Right cardiac atrium (tissue), 5 donors: ENCODE data around the gene OSBP. TPM values are rescaled to one million over a fixed set of nuclear protein-coding genes. Genes with fewer than 3 reads are reported as not detected.

Source experiments
- ATAC-seq, 2 donors: fragments of 200-7000 bp; cut with Tn5 transposase; one replicate each; pipeline versions ENCODE4 v1.8.0 to v1.9.1; 2020; ENCODE audit warnings: moderate library complexity in 2 of 2, mild to moderate bottlenecking in 1 of 2
- DNase-seq, 3 donors: peaks; one replicate each; pipeline ENCODE4 v3.0.0-alpha.2; 2020
- H3K27ac ChIP-seq: one replicate; pipeline ENCODE4 v1.5.1; 2013; ENCODE audit warnings: mild to moderate bottlenecking, low read length, control low read depth, moderate library complexity
- H3K27me3 ChIP-seq: one replicate; pipeline ENCODE4 v1.6.1; 2013; ENCODE audit not compliant: control insufficient read depth, insufficient read depth
- H3K4me1 ChIP-seq: one replicate; pipeline ENCODE4 v1.6.1; 2013; ENCODE audit warnings: low read length; ENCODE audit not compliant: control insufficient read depth, insufficient read depth
- H3K4me3 ChIP-seq: one replicate; pipeline ENCODE4 v1.5.1; 2013; ENCODE audit warnings: low read length, control low read depth
- H3K9me3 ChIP-seq: one replicate; pipeline ENCODE4 v1.6.1; 2013; ENCODE audit warnings: low read length; ENCODE audit not compliant: control insufficient read depth
- WGBS: extraction: QIAGEN DNeasy Blood & Tissue Kit; methylation state at CpG from one replicate; pipeline ENCODE4 v1.1.7; 2013; 5-methylcytosine and 5-hydroxymethylcytosine counted together
- intact Hi-C, 4 donors: fragments of 100-400 bp; cut with DNase I; formaldehyde crosslinking; loops; one replicate each; pipeline versions ENCODE4 v1.11.0 to v1.14.0; 2022 to 2023
- polyA plus RNA-seq: library from polyadenylated mRNA; stranded (reverse); fragments of 200-250 nt; gene quantifications from one replicate; pipeline ENCODE4 v1.2.3, GENCODE V29; 2013
- total RNA-seq, 4 donors: library from RNA; stranded (reverse); fragmentation: NEBNext Ultra II Directional; extraction: Animal tissue kit (Norgen Biotek cat#: 25700); gene quantifications; one replicate each; pipeline ENCODE4 v1.2.1, GENCODE V29; 2021
- donor health status: healthy with polysubstance abuse.
- donor health status: DM: no; HTN: yes; CAD: no.
- donor health status: DM: no; HTN: no; CAD: no.
- donor health status: DM: no; HTN: yes; CAD: no; lungs with severe emphysema.
- donor health status: DM: yes; HTN: yes; CAD: no.

The OSBP gene
- total and polyA plus RNA-seq, 5 donors: 16.2 to 40.6 (median 35.2) TPM

- DNase-seq: no peak
- no peak for ATAC-seq
- Histone ChIP-seq H3K27me3 (no peaks in the 10 kb centered on the region), H3K27ac (no peak overlapping the region), H3K9me3 (no peaks in the 10 kb centered on the region), H3K4me1 (peaks cover 10% of the 10 kb centered on the region), H3K4me3 (no peak overlapping the region)
- intact Hi-C loops: no loop called here
- WGBS: 93% methylated on average over 6 of the region's 6 CpGs
Observed at GRCh38 chr11:59607703-59608454, 7.7 kb downstream of the OSBP start.

- no peaks in the 10 kb centered on the region for H3K4me1 ChIP-seq
- ATAC-seq (no peak), DNase-seq (no peak)
- intact Hi-C loops: no loop called here
- H3K4me3 ChIP-seq: no peak overlapping the region
- no peak overlapping the region for H3K27ac ChIP-seq
- no peaks in the 10 kb centered on the region for H3K9me3 ChIP-seq
- H3K27me3 ChIP-seq: no peaks in the 10 kb centered on the region
- 96% methylated on average over 6 of the region's 6 CpGs for WGBS
Observed at GRCh38 chr11:59602432-59602831, 13.1 kb downstream of the OSBP start.

DNA sequence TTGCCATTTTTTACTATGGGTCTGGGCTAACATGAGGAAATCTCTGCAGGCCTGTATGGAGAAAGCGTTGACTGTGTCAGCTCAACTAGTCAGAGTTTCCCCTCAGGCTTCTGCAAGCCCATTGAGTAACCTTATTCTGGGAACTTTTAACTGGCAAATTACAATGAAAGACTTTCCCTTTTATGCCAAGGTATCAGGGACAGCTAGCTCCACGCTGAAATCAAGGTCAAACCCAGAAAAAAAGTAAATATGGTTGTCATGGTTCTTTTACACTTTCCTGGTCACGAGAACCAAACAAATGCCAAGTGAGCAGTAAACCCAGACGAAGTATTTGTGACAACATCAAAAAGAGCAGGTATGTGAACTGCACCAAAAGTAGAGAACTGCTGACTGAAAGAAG is 13.8 kb downstream of the OSBP start:
- no peak overlapping the region for H3K4me3 ChIP-seq
- 86% methylated on average over 4 of the region's 4 CpGs for WGBS
- ATAC-seq (no peak), DNase-seq (no peak)
- intact Hi-C loops: no loop called here
- no peaks in the 10 kb centered on the region for H3K4me1 ChIP-seq
- no peaks in the 10 kb centered on the region for H3K27me3 ChIP-seq
- no peak overlapping the region for H3K27ac ChIP-seq
- no peaks in the 10 kb centered on the region for H3K9me3 ChIP-seq

DNA sequence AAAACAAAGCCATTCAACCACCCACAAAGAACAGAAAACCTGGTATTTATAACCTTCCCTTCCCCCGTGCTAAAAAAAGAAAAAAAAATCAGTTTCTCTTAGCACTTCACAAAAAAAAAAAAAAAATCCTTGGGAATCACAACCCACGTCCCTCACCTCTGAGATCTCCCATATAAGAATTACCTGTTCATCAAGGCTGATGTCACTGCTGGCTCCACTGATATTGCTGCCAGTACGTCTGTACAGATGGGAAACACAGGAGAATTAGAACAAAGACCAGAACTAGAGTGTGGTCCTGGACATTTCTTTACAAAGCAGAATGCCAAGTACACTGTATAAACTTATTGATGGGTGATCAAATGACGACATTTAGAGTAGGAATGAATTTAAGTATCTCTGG is 14.9 kb downstream of the OSBP start:
- ATAC-seq: no peak
- Histone ChIP-seq H3K4me1 (no peaks in the 10 kb centered on the region), H3K27ac (no peak overlapping the region), H3K27me3 (no peaks in the 10 kb centered on the region), H3K9me3 (no peaks in the 10 kb centered on the region), H3K4me3 (no peak overlapping the region)
- intact Hi-C loops: no loop called here
- DNase-seq: no peak
- WGBS: 83% methylated on average over 4 of the region's 4 CpGs

- H3K4me1 ChIP-seq: no peaks in the 10 kb centered on the region
- H3K27me3 ChIP-seq: no peaks in the 10 kb centered on the region
- WGBS: 70% methylated on average over 2 of the region's 2 CpGs
- ATAC-seq (no peak), DNase-seq (no peak)
- no peak overlapping the region for H3K27ac ChIP-seq
- H3K4me3 ChIP-seq: no peak overlapping the region
- no peaks in the 10 kb centered on the region for H3K9me3 ChIP-seq
- intact Hi-C loops: no loop called here
Observed at GRCh38 chr11:59600234-59600633, 15.3 kb downstream of the OSBP start.

DNA sequence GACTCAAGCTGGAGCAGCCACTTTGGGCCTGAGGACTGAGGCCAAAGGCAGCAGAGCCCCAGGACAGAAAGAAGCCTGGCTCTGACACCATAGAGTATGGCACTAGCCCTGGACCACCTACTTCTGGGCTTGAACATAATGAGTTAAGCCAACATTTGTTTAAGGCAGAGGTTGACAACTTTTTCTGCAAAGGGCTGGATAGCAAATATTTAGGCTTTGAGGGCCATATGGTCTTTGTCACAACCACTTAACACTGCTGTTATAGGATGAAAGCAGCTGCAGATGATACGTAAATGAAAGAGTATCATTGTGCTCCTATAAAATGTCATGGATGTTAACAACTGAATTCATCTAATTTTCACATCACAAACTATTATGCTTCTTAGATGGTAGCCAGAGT is 16.6 kb downstream of the OSBP start:
- intact Hi-C loops: loop anchor here in 1 of 4 donors (10.0 kb wide), 1 partner anchor 46 kb away; no protein-coding TSS in a partner anchor
- Histone ChIP-seq H3K27me3 (no peaks in the 10 kb centered on the region), H3K4me3 (no peak overlapping the region), H3K9me3 (no peaks in the 10 kb centered on the region), H3K4me1 (no peaks in the 10 kb centered on the region), H3K27ac (no peak overlapping the region)
- WGBS: 71% methylated on average over 1 of the region's 1 CpG
- ATAC-seq: no peak
- no peak for DNase-seq

DNA sequence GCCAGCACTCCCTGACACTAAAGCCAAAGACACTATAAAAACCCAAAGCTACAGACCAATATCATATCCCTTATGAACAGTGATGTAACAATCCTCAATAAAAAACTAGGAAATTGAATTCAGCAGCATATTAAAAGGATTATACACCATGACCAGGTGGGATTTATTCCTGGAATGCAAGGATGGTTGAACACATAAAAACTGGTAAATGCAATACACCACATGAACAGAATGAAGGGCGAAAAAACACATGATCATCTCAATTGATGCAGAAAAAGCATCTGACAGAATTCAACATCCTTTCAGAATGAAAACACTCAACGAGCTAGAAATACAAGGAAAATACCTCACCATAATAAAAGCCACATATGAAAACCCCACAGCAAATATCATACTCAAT is 31.3 kb downstream of the OSBP start:
- no peak overlapping the region for H3K27ac ChIP-seq
- intact Hi-C loops: no loop called here
- no peaks in the 10 kb centered on the region for H3K27me3 ChIP-seq
- WGBS: 95% methylated on average over 2 of the region's 2 CpGs
- ATAC-seq (no peak), DNase-seq (no peak)
- H3K9me3 ChIP-seq: no peaks in the 10 kb centered on the region
- H3K4me1 ChIP-seq: no peaks in the 10 kb centered on the region
- no peak overlapping the region for H3K4me3 ChIP-seq

GRCh38 chr11:59582006-59582405 is 33.6 kb downstream of the OSBP start:
- H3K27ac ChIP-seq: no peak overlapping the region
- no peaks in the 10 kb centered on the region for H3K4me1 ChIP-seq
- no peak for DNase-seq
- H3K9me3 ChIP-seq: no peaks in the 10 kb centered on the region
- 69% methylated on average over 1 of the region's 1 CpG for WGBS
- H3K4me3 ChIP-seq: no peak overlapping the region
- no peak for ATAC-seq
- no peaks in the 10 kb centered on the region for H3K27me3 ChIP-seq
- intact Hi-C loops: no loop called here

- no peaks in the 10 kb centered on the region for H3K4me1 ChIP-seq
- H3K27ac ChIP-seq: no peak overlapping the region
- no peaks in the 10 kb centered on the region for H3K27me3 ChIP-seq
- no peak for ATAC-seq
- no peaks in the 10 kb centered on the region for H3K9me3 ChIP-seq
- DNase-seq: no peak
- WGBS: 94% methylated on average over 1 of the region's 1 CpG
- H3K4me3 ChIP-seq: no peak overlapping the region
- intact Hi-C loops: no loop called here
Observed at GRCh38 chr11:59578369-59578768, 37.2 kb downstream of the OSBP start.

GRCh38 chr11:59575505-59575904 is 40.1 kb downstream of the OSBP start:
- intact Hi-C loops: no loop called here
- DNase-seq (no peak), ATAC-seq (no peak)
- H3K9me3 ChIP-seq: no peaks in the 10 kb centered on the region
- H3K27ac ChIP-seq: no peak overlapping the region
- WGBS: 93% methylated on average over 1 of the region's 1 CpG
- no peak overlapping the region for H3K4me3 ChIP-seq
- H3K4me1 ChIP-seq: no peaks in the 10 kb centered on the region
- no peaks in the 10 kb centered on the region for H3K27me3 ChIP-seq

DNA sequence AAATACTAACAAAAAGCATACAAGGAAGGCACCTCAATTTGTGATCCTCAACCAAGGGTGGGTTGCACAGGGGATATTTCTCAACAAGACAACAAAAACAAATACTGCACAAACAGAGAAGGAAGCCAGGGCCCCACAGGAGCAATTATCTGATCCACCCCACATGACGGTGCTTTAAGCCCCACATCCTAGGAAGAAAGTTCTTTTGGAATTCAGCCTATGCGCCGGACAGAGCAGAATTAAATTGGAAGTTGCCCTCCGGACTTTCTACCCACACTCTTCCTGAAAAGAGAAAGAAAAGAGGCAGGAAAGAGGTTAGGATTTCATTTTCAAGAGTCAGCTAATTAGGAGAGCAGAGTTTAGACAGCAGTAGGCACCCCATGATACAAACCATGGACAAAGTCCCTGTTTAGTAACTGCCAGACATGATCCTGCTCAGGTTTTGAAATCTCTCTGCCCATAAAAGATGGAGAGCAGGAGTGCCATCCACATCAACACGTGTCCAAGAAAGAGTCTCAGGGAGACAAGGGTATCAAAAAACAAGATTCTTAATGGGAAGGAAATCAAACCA is 40.6 kb downstream of the OSBP start:
- WGBS: 57% methylated on average over 5 of the region's 5 CpGs
- Histone ChIP-seq H3K27me3 (no peaks in the 10 kb centered on the region), H3K27ac (peak overlapping the region; percentile 39), H3K4me1 (no peaks in the 10 kb centered on the region), H3K4me3 (no peak overlapping the region), H3K9me3 (no peaks in the 10 kb centered on the region)
- no peak for DNase-seq
- intact Hi-C loops: no loop called here
- no peak for ATAC-seq
